Measurements from ENCODE around the gene ANKRD18B. TPM values are rescaled to one million over a fixed set of nuclear protein-coding genes. Genes with fewer than 3 reads are reported as not detected.
"Not testable (repeated sequence)": the region's sequence is repeated elsewhere in the genome, so short reads cannot be mapped to it uniquely, and the experiment has no call there.

ANKRD18B gene
- not detected for total RNA-seq
- long read RNA-seq, result 0 reads

DNA sequence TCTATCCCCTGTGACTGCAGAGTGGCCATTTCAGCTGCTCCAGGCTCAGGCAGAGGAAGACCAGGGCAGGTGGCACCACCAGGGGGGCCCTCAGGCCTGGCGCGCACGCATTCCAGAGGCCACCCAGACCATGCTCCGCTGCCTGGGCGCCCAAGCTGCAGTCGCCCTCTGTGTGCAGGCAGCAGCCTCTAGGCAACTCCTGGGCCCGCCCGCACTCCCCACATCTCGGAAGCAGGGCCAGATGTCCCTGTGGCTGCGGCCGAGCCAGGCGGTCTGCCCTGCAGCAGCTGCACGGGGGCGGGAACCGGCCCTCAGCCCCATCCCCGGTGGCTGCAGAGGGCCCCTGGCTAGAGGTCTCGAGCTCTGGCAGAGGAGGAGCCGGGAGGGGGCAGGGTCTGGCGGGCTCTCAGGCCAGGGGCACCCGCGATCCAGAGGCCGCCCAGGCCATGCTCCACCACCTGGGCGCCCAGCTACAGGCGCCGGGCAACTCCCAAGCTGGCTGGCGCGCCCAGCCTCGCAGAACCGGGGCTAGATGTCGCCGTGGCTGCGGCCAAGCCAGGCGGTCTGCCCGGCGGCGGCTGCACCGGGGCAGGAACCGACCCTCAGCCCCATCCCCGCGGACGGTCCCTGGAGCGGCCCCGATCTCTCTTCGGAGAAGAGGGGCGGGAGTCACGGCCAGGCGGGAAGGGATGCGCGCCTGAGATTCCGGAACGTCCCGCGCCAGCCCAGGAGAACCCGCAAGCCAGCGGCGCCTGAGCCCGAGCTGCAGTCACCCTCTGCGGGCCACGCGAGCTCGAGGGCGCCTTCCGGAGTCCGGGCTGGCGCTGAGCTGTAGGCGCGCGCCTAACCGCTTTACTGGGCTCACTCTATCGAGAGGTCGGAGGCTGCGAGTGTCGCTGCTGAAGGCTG, at the start of gene ANKRD18B:
Gene ANKRD18B (plus strand): TSS at position 855 of the 909 bp plus-strand sequence. CDS start 239 bp downstream, outside the sequence.
- DNase-seq (ENCODE audit: missing footprints); ATAC-seq; intact Hi-C loops (cut with DNase I): not testable (repeated sequence)

DNA sequence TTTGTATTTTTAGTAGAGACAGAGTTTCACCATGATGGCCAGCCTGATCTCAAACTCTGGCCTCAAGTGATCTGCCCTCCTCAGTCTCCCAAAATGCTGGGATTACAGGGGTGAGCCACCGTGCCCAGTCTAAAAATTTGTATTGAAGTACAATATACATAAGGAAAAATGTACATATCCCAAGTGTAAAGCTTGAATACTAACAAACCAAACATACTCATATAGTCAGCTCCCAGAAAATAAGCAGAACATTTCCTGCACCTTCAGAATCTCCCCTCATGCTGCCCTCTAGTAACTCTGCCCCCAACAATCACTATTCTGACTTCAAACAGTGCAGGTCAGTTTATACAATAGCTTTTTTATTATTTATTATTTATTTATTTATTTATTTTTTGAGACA, 48.7 kb upstream of the ANKRD18B start:
- intact Hi-C loops (cut with DNase I), result no loop called here
- no peak for DNase-seq (ENCODE audit: missing footprints)
- ATAC-seq, result no peak

DNA sequence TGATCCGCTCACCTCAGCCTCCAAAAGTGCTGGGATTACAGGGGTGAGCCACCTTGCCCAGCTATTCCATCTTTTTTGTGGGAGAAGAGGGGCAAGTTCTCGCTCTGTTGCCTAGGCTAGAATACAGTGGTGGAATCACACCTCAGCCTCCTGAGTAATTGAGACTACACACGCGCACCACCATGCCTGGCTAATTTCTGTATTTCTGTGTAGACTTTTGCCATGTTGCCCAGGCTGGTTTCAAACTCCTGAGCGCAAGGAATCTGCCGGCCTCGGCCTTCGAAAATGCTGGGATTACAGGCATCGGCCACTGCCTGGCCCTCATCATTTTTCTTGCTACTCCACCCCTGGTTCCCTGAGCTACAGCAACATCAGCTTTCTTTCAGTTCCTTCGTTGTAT, 47.5 kb upstream of the ANKRD18B start:
- ATAC-seq, result no peak
- no peak for DNase-seq (ENCODE audit: missing footprints)
- intact Hi-C loops (cut with DNase I), result no loop called here

DNA sequence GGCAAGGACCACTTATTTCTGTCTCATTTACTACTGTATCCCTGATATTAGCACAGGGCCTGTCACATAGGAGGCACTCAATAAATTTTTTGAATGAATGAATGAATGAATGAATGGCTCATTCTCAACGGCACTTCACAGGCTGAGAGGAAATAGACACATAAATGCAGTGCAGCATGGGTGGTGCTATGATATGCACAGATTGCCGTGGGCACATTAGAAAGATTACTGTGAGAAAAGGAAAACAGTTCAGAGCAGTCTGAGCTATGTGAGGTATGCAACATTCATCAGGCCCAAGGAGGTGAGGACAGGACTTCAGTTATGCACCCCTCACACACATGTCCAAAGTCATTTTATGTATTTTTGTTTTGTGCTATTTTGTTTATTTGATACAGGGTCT, 43.9 kb upstream of the ANKRD18B start:
- ATAC-seq (no peak), DNase-seq (ENCODE audit: missing footprints) (no peak)
- intact Hi-C loops (cut with DNase I), result no loop called here

DNA sequence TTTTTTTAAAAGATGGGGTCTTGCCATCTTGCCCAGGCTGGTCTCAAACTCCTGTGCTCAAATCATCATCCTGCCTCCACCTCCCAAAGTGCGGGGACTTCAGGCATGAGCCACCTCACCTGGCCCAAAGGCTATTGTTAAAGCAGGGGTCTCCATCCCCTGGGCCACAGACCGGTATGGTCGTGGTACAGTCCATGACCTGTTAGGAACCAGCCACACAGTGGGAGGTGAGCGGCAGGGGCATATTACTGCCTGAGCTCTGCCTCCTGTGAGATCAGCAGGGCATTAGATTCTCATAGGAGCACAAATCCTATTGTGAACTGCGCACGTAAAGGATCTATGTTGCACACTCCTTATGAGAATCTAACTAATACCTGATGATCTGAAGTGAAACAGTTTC, 43.1 kb upstream of the ANKRD18B start:
- ATAC-seq, result no peak
- intact Hi-C loops (cut with DNase I), result no loop called here
- no peak for DNase-seq (ENCODE audit: missing footprints)

DNA sequence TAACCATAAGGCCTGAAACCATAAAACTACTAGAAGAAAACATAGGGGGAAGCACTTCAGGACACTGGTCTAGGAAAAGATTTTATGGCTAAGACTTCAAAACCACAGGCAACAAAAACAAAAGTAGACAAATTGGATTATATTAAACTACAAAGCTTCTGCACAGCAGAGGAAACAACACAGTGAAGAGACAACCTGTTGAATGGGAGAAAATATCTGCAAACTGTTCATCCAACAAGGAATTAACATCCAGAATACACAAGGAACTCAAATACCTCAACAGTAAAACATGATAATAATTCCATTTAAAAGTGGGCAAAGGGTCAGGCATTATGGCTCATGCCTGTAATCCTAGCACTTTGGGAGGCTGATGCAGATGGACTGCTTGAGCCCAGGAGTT, 38.7 kb upstream of the ANKRD18B start:
- ATAC-seq; intact Hi-C loops (cut with DNase I); DNase-seq (ENCODE audit: missing footprints): not testable (repeated sequence)

DNA sequence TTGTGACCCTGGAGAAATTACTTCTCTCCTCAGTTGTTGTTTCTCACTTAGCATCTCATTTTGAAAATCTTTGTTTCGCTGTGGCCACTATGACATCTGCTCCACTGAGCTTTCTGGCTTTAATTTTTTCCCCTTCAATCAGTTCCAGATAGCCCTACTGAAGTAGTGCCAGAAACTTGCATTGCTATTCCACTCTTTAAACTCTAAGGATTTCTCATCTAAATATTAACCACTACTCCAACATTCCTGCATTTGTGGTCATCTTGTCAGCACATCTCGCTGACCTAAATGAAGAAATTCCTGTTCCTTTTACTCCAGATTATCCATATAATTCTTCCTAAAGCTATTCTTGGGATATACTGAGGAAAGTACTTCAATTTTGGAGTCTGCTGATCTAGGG, 35.0 kb upstream of the ANKRD18B start:
- DNase-seq (ENCODE audit: missing footprints), result no peak
- intact Hi-C loops (cut with DNase I), result no loop called here
- ATAC-seq, result no peak

DNA sequence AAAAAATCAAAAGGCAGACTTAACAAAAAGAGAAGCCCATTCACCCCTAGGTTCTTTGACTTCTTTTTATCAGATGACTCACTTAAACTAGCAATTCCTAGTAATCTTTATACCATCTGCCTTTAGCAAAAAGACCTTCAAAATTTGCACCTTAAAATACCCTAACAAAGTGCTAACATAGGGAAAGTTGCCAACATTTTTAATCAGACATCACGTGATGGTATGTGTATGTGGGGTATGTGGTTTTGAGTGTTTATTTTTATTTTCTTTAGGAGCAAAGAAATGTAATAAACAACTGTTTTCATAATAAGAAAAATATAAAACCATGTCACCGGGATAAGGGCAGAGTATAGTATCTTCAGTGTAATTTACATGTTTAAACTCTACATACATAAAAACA, 30.2 kb upstream of the ANKRD18B start:
- intact Hi-C loops (cut with DNase I); ATAC-seq; DNase-seq (ENCODE audit: missing footprints): not testable (repeated sequence)

DNA sequence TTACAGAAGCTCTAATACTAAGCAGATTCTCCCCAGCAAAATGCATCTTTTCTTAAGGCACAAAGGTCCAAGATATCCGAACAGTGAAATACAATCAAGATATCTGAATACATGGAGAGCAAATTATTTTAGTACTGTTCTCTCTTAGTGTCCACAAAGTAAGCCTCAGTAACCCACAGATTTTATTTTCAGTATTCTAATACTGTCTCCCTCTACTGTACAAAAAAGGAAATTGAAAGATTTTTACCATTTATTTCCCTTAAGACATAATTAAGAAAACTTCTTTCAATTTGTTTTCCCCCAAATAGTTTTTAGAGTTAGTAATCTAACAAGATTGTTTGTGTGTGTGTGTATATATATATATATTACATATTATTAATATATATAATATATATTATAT, 25.7 kb upstream of the ANKRD18B start:
- intact Hi-C loops (cut with DNase I), result no loop called here
- ATAC-seq (no peak), DNase-seq (ENCODE audit: missing footprints) (no peak)

DNA sequence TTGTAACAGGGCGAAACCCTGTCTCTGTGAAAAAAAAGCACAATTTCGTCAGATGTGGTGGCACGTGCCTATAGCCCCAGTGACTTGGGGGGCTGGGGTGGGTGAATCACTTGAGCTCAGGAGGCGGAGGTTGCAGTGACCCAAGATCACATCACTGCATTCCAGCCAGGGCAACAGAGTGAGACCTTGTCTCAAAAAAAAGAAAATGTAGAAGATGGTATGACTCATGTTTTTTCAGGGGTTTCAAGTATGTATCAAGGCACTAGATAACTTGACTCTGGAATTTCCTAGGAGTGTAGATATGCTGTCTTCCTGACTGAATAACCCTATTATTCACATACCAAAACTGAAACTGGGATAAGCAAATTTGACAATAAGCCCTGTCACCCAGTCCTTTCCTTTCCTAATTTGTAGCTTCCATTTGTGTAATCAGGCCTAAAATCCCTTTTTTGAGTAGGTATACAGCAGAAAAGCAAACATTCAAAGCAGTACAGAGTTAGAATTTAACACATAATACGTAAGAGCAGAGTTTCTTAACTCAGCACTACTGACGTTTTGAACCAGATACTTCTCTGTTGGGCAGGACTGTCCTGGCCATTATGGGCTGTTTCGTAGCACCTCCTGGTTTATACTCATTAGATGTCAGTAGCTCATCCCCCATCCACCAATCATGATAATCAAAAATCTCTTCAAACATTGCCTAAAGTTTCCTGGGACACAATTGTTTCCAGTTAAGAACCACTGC, 17.3 kb upstream of the ANKRD18B start:
- intact Hi-C loops (cut with DNase I), result no loop called here
- ATAC-seq (no peak), DNase-seq (ENCODE audit: missing footprints) (no peak)

DNA sequence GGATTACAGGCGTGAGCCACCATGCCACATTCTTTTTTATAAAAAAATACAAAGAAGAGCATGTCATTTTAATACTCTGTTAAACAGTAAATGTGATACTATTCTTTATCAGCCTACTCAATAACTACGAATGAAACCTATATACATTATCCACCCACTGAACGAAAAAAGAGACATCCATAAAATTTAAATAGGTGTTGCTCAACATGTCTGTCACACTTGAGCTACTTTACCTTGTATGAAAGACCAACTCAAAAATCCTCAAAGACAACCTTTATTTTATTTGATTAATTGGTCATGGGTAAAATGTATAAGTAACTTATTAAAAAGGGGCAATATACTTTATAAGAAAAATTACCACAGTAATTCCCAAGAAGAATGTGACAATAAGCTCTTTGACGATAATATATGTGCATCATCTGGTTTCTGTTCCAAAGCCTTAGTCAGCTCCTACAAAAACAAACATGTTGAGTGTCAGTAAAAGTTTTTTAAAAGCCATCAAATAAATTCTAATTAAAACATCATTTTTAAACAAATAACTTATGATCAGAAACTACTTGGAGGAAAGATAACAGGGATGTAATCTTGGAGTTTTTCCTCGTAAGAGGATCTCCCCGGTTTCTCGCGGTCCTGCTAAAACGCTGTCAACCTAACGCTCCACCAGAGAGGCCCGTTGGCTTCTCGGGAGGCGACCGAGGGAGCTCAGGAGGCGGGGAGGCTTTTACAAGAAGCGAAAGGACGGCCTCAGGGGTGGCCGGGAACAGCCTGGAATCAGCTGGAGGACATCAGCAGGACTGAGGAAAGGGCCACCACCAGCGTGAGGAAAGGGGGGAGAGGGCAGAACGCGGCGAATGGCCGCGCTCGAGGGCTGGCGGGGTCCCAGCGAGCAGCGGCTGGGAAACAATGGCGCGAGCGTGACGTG, 13.5 kb upstream of the ANKRD18B start:
- ATAC-seq (peak; percentile 95), DNase-seq (ENCODE audit: missing footprints) (peak; percentile 85)
- intact Hi-C loops (cut with DNase I), result loop anchor here (2.0 to 10.0 kb wide), 3 partner anchors 108 to 216 kb away; partner anchors contain the start of genes AQP7 and NFX1

DNA sequence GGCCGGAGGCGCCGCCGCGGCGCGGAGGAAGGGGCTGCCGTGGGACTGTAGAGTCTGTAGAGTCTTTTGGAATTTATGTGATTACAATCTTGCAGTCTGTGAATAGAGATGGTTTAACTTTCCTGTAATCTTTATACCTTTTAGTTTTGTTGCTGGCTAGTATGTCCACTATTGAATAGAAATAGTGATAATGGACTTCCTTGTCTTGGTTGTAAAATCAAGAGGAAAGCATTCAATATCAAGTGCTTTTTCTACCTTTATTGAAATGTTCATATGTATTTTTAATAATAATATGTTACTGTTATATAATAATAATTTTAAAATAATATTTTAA, 12.9 kb upstream of the ANKRD18B start:
- intact Hi-C loops (cut with DNase I), result loop anchor here (2.0 to 10.0 kb wide), 3 partner anchors 108 to 216 kb away; partner anchors contain the start of genes AQP7 and NFX1
- ATAC-seq, result not testable (repeated sequence)

DNA sequence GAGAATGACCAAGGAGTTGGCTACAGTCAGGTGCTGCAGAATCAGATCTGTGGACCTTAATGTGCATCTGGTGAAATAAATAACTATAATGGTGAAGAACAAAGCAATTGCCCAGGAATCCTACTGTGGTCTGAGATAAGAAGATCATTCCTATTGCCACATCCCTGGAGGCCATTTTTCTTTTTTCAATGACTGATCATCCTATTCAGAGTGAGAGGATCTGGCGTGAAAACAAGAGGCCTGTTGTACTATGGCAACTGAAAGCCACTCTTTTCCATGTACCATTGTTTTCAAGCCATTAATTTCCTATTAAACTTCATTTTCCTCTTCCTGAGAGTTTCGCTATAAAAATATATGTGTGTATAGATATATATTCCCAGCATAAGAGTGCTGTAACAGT, 11.5 kb upstream of the ANKRD18B start:
- DNase-seq (ENCODE audit: missing footprints); ATAC-seq: not testable (repeated sequence)
- intact Hi-C loops (cut with DNase I), result loop anchor here (10.0 kb wide), 2 partner anchors 138 to 218 kb away; partner anchors contain the start of gene NFX1

More for the DNA sequence above, 12.9 kb upstream of the ANKRD18B start:
- not testable (repeated sequence) for DNase-seq (ENCODE audit: missing footprints)

DNA sequence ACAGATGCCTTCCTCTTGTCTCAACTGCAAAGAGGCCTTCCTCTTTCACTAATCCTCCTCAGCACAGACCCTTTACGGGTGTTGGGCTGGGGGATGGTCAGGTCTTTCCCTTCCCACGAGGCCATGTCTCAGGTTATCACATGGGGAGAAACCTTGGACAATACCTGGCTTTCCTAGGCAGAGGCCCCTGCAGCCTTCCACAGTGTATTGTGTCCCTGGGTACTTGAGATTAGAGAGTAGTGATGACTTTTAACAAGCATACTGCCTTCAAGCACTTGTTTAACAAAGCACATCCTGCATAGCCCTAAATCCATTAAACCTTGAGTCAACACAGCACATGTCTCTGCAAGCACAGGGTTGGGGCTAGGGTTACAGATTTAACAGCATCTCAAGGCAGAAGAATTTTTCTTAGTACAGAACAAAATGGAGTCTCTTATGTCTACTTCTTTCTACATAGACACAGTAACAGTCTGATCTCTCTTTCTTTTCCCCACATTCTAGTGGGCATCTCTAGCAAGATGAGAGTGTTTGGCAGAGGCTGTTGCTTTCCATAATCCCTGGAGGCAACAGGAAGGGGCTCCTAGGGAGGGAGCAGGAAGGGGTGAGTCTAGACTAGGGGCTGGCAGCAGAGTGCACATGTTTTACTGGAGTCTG, 8.6 kb upstream of the ANKRD18B start:
- not testable (repeated sequence) for ATAC-seq; DNase-seq (ENCODE audit: missing footprints)
- intact Hi-C loops (cut with DNase I), result loop anchor here (10.0 kb wide), 2 partner anchors 141 to 221 kb away; partner anchors contain the start of gene NFX1

DNA sequence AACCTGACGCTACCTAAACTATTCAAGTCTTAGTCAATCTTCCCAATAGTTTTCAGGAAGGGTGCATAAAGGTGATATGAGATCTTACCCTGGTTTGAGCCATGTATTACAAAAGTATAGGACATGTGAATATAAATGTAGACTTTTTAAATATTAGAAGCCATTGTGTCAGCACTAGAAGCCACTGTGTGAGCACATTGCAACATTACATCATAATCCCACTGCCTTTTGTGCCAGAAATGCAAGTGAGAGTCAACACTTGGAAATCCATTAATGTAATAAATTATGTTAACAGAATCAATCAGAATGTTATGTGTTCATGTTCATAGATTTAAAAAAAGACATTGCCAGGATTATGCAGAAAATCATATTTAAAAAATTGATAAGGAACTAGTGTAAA, 7.7 kb upstream of the ANKRD18B start:
- DNase-seq (ENCODE audit: missing footprints); ATAC-seq: not testable (repeated sequence)
- intact Hi-C loops (cut with DNase I), result loop anchor here (10.0 kb wide), 2 partner anchors 142 to 222 kb away; partner anchors contain the start of gene NFX1

DNA sequence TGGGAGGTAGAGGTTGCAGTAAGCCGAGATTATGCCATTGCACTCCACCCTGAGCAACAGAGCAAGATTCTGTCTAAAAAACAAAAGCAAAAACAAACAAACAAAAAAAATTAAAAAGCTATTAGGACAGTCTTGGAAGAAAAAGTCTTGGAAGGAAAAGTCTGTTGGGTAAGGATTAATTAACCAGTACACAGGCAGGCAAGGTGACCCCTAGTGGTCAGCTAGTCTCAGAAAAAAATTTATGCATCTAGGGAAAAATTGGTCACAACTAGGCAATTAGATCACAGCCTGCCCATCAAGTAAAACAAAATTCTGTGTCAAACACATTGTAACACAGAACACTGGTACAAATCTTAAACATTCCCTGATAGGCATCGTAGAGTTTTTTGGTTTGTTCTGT, 6.7 kb upstream of the ANKRD18B start:
- ATAC-seq (no peak), DNase-seq (ENCODE audit: missing footprints) (no peak)
- intact Hi-C loops (cut with DNase I), result loop anchor here (10.0 kb wide), 2 partner anchors 143 to 223 kb away; partner anchors contain the start of gene NFX1

DNA sequence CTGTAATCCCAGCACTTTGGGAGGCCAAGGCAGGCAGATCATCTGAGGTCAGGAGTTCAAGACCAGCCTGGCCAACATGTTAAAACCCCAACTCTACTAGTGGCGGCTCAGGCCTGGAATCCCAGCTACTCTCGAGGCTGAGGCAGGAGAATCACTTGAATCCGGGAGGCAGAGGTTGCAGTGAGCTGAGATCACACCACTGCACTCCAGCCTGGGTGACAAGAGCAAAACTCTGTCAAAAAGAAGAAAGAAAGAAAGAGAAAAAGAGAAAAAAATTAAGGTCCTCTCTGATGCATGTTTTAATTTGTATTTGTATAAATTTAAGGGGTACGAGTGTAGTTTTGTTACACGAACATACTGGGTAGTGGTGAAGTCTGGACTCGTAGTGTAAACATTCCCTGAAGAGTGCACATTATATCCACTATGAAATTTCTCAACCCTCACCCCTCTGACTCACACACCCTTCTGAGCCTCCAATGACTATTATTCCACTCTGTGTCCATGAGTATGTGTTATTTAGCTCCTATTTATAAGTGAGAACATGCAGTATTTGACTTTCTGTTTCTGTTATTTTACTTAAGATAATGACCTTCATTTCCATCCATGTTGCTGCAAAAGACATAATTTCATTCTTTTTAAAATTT, 6.0 kb upstream of the ANKRD18B start:
- intact Hi-C loops (cut with DNase I), result loop anchor here (10.0 kb wide), 2 partner anchors 143 to 223 kb away; partner anchors contain the start of gene NFX1

More for the DNA sequence above, 6.0 kb upstream of the ANKRD18B start:
- ATAC-seq; DNase-seq (ENCODE audit: missing footprints): not testable (repeated sequence)
